ENCODE measurements around the gene TSPAN5. TPM values are rescaled to one million over a fixed set of nuclear protein-coding genes. Genes with fewer than 3 reads are reported as not detected.
A peak's percentile ranks its signal among the peaks of the same experiment; 100 is the strongest.

Gene TSPAN5
- polyA plus RNA-seq, 1 donor (not counting 4 experiments of a cell fraction or from before 2014, with no cell fraction given), result 45.5 TPM

DNA sequence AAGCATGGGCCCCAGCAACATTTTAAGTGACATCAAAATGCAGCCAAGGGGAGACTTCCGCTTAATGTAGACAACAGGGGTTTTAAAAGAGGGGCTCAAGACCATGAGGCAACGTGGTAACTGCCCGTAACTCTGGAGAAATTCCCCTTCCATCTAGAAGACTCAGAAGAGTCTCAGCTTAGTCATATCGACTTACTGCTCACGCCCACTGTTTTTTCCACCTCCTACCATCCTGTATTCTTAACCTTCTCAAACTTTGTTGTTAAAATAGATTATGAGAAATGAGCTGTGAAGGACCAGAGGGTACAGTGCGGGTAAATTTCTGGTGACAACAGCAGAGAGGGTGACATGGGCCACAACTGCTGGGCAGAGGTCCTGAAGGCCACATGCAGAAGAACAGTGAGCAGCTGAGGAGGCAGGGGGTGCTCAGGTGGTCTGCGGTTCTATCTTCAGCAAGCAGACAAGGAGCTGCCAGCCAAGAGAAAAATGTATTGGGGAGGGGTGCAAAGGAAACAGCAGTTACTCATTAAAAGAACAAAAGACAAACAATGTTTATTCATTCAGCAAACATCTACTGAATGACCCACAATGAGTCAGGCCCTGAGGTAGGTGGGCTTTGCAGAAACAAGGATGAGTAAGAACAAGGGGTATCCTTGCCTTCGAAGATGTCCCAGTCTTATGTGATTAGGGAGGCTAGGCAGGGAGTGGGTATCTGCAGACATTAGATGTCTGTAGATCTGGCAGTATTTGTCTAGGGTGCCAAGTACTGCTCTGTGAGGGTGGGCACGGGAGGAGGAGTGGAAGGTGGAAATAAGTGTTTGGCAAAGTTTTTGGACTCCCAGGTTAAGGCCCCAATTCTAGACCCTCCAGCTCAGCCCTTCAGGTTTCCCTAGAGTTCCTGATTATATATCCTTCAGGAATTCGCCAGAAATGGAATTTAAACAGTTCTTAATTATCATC is 175.3 kb downstream of the TSPAN5 start:
- Histone ChIP-seq H3K9me1 (ENCODE audit: control insufficient read depth, extremely low read depth, insufficient read depth, low read length) (no peaks in the 10 kb centered on the region), H3K9ac (ENCODE audit: control insufficient read depth, extremely low read depth, insufficient read depth, low read length) (peak overlapping the region; percentile 57), H3K27ac (ENCODE audit: control insufficient read depth, insufficient read depth, low read length) (peak overlapping the region; percentile 94), H2AFZ (ENCODE audit: control insufficient read depth, low read length) (peak overlapping the region; percentile 20), H3K4me2 (ENCODE audit: control insufficient read depth, extremely low read depth, insufficient read depth, low read depth, low read length) (peak overlapping the region; percentile 76), H3K4me1 (ENCODE audit: control insufficient read depth, extremely low read depth, insufficient read depth, low read length) (peaks cover 60% of the 10 kb centered on the region), H4K20me1 (ENCODE audit: control insufficient read depth, extremely low read depth, insufficient read depth, low read length) (no peaks in the 10 kb centered on the region), H3K27me3 (ENCODE audit: control insufficient read depth, extremely low read depth, insufficient read depth, low read length) (no peaks in the 10 kb centered on the region), H3K4me3 (ENCODE audit: control insufficient read depth in 2 of 3, extremely low read depth in 1 of 3, insufficient read depth in 2 of 3, low read depth in 1 of 3, low read length in 3 of 3) (peak overlapping the region in 2 of 3 experiments; percentile 29 to 49), H3K36me3 (ENCODE audit: control insufficient read depth in 2 of 2, extremely low read depth in 1 of 2, insufficient read depth in 2 of 2, low read length in 2 of 2) (peaks cover 0 to 7% of the 10 kb centered on the region in 2 experiments), H3K9me3 (ENCODE audit: control insufficient read depth, low read depth, low read length) (no peaks in the 10 kb centered on the region), H3K79me2 (ENCODE audit: control insufficient read depth, insufficient read depth, low read length) (peaks cover 21% of the 10 kb centered on the region)
- dilution Hi-C loops (cut with MboI; ENCODE audit: extremely low pct_ligation_motif_present, low sequenced_read_pairs), result no loop called here
- DNase-seq (ENCODE audit: low read depth, low spot score), result peak; percentile 75
- no peak for TF ChIP-seq EZH2 (IDR thresholded peaks at IDR 0.05; ENCODE audit: low read length)
- TF ChIP-seq, protein P1, sequence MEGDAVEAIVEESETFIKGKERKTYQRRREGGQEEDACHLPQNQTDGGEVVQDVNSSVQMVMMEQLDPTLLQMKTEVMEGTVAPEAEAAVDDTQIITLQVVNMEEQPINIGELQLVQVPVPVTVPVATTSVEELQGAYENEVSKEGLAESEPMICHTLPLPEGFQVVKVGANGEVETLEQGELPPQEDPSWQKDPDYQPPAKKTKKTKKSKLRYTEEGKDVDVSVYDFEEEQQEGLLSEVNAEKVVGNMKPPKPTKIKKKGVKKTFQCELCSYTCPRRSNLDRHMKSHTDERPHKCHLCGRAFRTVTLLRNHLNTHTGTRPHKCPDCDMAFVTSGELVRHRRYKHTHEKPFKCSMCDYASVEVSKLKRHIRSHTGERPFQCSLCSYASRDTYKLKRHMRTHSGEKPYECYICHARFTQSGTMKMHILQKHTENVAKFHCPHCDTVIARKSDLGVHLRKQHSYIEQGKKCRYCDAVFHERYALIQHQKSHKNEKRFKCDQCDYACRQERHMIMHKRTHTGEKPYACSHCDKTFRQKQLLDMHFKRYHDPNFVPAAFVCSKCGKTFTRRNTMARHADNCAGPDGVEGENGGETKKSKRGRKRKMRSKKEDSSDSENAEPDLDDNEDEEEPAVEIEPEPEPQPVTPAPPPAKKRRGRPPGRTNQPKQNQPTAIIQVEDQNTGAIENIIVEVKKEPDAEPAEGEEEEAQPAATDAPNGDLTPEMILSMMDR (optimal IDR thresholded peaks at IDR 0.05 in 1 of 3, IDR thresholded peaks at IDR 0.05 in 1 of 3, conservative IDR thresholded peaks at IDR 0.05 in 1 of 3; ENCODE audit: extremely low read depth in 1 of 3, insufficient read depth in 2 of 3, low read length in 3 of 3), result no peak
- peak; percentile 93 for FAIRE-seq

GRCh38 chr4:98482503-98482846 is 175.9 kb downstream of the TSPAN5 start:
- H4K20me1 ChIP-seq (ENCODE audit: control insufficient read depth, extremely low read depth, insufficient read depth, low read length), result no peaks in the 10 kb centered on the region
- no peaks in the 10 kb centered on the region for H3K9me3 ChIP-seq (ENCODE audit: control insufficient read depth, low read depth, low read length)
- no peak for TF ChIP-seq EZH2 (IDR thresholded peaks at IDR 0.05; ENCODE audit: low read length)
- TF ChIP-seq, protein P1 (optimal IDR thresholded peaks at IDR 0.05 in 1 of 3, IDR thresholded peaks at IDR 0.05 in 1 of 3, conservative IDR thresholded peaks at IDR 0.05 in 1 of 3; ENCODE audit: extremely low read depth in 1 of 3, insufficient read depth in 2 of 3, low read length in 3 of 3), result no peak
- no peak for DNase-seq (ENCODE audit: low read depth, low spot score)
- peak overlapping the region; percentile 94 for H3K27ac ChIP-seq (ENCODE audit: control insufficient read depth, insufficient read depth, low read length)
- no peaks in the 10 kb centered on the region for H3K27me3 ChIP-seq (ENCODE audit: control insufficient read depth, extremely low read depth, insufficient read depth, low read length)
- H3K9me1 ChIP-seq (ENCODE audit: control insufficient read depth, extremely low read depth, insufficient read depth, low read length), result no peaks in the 10 kb centered on the region
- peaks cover 21% of the 10 kb centered on the region for H3K79me2 ChIP-seq (ENCODE audit: control insufficient read depth, insufficient read depth, low read length)
- no peak overlapping the region for H2AFZ ChIP-seq (ENCODE audit: control insufficient read depth, low read length)
- H3K4me1 ChIP-seq (ENCODE audit: control insufficient read depth, extremely low read depth, insufficient read depth, low read length), result peaks cover 60% of the 10 kb centered on the region
- H3K36me3 ChIP-seq (ENCODE audit: control insufficient read depth in 2 of 2, extremely low read depth in 1 of 2, insufficient read depth in 2 of 2, low read length in 2 of 2), result peaks cover 0 to 9% of the 10 kb centered on the region in 2 experiments
- no peak for FAIRE-seq
- H3K4me3 ChIP-seq (ENCODE audit: control insufficient read depth in 2 of 3, extremely low read depth in 1 of 3, insufficient read depth in 2 of 3, low read depth in 1 of 3, low read length in 3 of 3), result peak overlapping the region in 2 of 3 experiments; percentile 21 to 49
- H3K4me2 ChIP-seq (ENCODE audit: control insufficient read depth, extremely low read depth, insufficient read depth, low read depth, low read length), result peak overlapping the region; percentile 76
- peak overlapping the region; percentile 57 for H3K9ac ChIP-seq (ENCODE audit: control insufficient read depth, extremely low read depth, insufficient read depth, low read length)
- dilution Hi-C loops (cut with MboI; ENCODE audit: extremely low pct_ligation_motif_present, low sequenced_read_pairs), result no loop called here
